Measurements from ENCODE around the gene C10orf120.

The C10orf120 gene

DNA sequence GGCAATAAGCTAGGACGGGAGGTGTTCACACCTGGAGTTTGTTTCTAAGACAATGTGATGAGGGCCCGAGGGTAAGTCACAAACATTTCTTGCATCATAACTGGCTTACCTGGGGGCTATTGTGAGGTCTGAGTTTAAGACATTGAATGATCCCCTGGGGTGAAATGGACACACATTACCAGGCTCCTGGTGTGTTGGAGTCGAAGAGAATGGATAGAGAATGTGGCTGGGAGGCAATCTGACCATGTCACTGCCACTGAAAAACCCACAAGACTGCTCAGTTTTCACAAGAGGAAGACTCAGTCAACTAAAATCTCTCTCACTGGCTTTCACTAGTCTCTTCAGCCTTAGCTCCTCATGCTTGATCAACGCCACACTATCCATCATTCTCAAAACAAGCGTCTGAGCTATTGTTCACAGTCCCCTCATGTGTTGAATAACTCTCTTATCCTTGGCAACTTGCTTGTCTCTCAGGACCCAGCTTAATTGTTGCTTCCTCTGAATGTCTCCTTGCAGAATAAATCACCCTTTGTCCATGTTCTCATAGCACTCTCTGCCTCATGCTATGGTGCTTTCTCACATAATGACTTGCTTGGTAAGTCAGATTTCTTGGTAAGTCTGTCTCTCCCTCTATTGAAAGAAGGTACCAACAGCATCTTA is at the start of gene C10orf120:
TSS of gene C10orf120 (minus strand) at position 51 of the 660 bp plus-strand sequence. CDS start 56 bp downstream, outside the sequence.
- no peak for DNase-seq

DNA sequence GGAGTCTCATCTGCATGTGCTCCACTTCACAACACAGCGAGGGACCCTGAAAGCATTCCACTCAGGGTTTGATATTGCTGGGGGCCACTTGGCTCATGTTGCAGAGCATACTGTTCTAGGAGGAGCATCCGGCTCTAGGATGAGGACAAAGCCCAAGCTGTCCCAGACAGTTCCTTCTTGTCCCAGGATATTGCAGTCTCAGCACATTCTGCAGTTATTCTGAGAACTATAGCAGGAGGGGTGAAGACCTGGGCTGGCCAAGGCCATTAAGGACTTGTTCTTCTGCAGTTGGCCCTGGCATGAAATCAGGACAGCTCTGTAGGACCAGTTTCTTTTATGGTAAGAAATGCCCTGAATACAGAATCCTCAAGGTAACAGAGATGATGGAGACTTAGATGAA is 48.9 kb upstream of the C10orf120 start:
- DNase-seq, result no peak

DNA sequence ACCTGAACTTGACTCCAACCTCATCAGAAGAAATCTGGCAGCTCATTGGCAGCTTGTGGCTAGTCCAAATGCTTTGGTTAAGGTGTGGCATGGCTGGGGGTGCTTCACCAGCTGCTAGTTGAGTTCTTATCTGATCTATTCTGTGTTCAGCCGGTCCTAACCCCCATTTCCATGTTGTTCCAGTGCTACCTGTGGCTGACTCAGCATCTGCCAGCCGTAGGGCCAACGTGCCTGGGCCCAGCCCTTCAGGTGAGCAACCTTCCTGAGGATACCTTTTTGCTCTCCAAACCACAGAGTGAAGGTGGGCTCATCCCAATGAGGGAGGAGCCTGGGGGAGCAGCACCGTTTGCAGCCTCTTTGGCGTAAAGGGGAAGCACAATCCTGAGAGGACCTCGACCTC is 46.8 kb upstream of the C10orf120 start:
- no peak for DNase-seq

DNA sequence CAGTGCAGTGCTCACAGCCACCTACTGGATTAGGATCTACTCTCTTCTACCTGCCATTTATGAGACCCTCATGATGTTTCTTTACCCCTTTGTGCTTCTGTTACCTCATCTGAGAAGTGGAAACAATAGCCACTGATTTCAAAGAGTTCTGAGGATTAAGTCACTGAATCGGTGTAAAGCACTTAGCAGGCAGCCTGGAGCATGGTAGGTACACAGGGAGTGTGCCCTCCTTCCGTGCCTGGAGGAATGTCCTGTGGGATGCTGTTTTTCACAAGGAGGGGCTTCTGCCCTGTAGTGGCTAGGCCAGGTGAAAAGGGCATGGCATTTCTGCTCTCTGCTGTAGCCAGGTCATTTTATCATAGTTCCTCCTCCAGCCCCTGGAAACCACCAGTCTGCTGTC is 44.6 kb upstream of the C10orf120 start:
- no peak for DNase-seq

DNA sequence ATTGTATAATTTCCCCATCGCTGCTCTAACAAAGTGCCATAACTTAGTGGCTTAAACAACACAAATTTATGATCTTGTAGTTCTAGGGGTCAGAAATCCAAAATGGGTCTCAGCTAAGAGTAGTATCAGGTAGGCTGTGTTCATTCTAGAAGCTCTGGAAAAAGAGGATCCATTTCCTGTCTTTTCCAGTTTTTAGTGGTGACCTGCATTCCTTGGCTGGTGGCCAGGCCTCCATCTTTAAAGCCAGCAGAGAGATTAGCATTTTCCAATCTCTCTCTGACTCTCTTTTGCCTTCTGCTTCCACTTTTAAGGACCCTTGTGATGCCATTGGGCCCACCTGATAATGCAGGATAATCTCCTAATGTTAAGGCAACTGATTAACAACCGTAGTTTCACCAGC is 41.0 kb upstream of the C10orf120 start:
- DNase-seq, result no peak

DNA sequence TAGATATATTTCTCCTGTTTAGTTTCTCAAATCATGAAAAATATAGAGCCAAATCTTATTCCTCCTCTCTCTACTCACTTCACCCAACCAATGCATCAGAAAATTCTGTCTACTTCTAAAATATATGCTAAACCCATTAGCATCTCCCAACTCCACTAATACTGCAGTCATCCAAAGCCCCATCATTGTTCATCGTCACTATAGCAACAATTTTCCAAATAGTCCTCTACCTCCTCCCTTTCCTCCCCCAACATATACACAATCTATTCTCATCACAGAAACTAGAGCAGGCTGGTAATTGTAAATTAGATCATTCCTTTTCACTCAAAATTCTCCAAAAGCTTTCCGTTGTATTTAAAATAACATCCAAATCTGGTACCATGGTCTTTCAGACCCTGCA is 38.4 kb upstream of the C10orf120 start:
- DNase-seq, result no peak

DNA sequence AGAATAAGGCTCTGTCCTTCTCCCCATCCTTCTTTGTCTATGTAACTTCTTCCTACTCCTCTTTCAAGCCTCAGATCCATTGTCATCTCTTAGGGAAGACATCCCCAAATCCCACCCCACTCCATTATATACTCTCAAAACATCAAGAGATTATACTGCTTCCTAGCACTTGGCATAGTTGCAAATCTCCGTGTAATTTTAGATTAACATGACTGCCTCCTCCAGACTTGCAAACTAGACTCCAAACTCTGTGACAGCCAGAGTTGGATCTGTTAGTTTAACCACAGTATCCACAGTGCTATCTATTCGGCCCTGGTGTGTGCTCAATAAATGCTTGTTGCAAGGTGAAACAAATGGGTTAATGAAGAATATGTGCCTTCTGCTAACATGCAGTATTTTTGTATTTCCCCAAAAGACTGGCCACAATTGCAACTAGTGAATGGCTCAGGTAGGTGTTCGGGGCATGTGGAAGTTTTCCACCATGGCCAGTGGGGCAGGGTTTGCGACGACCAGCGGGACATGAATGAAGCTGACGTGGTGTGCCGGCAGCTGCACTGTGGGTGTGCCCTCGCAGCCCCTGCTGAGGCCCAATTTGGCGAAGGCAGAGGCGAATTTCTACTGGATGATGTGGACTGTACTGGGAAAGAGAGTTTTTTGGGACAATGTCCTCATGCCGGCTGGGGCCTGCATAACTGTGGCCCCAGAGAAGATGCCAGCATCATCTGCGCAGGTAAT is 34.5 kb upstream of the C10orf120 start:
- DNase-seq, result no peak

DNA sequence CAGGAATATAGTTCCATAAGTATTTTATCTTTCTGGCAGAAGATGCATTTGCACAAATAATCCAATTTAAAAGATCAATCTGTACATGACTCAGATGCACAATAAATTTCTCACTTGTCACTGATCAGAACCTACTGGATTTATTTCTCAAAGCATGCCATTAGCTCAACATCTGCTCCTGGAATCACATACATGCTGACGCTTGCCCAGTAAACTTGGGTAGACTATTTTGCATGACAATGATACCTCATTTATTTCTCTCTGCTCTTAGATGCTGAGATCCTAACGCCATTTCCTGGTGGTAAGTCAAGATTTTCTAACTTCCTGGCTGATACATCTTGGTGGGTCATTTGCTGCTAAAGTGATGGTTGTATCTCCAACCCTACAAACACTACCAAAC is 33.8 kb upstream of the C10orf120 start:
- DNase-seq, result no peak

DNA sequence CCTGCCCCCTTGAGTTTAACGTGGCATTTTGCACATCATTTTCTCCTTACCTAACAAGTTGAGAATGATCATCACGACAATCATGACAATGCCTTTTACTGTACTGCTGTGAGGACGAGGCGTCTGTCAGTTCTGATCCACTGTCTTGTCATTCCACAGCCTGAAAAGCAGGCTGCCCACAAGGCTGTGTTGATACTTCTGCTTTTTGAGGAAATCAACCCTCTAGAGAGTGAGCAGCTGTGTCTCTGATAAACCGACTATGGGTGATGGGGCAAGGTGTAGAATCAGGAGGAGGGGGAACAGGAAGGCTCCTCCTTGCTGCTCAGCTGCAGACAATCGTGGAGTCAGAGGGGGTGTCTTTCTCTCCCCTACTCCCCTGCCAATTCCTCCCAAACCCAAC is 30.6 kb upstream of the C10orf120 start:
- DNase-seq, result no peak

DNA sequence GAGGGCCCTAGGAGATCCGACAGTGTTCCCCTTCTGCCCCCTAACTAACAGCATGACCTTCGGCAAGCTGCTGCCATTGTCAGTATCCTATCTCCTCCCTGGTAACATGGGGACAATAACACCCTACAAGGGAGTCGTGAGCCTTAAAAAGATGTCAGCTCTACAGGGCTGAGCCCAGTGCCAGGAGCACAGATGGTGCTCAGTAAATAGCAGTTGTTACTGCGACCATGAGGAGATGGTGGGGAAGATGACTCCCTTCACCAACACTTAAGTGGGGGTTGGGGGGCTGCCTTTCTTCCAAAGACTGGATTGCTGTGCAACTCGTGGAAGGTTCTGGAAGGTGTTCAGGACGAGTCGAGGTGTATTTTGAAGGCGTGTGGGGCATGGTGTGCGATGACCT is 29.5 kb upstream of the C10orf120 start:
- no peak for DNase-seq

DNA sequence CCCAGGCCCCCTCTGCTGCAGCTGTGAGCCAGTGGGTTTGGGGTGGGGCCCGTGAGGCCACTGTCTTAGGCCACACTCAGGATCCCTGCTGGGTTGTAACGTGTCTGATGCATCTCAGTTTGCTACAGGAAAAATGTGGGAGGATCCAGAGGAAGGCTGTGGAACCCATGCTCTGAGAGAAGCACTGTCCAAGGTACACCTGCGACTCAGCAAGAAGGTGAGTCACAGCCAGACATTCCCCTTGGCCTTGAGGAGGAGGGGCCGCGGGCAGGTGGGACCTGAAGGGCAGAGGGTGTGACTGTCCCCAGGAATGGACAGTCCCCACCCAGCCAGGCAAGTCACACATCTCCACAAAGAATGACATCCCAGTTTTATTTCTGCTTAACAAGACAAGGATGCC is 27.8 kb upstream of the C10orf120 start:
- DNase-seq, result no peak

DNA sequence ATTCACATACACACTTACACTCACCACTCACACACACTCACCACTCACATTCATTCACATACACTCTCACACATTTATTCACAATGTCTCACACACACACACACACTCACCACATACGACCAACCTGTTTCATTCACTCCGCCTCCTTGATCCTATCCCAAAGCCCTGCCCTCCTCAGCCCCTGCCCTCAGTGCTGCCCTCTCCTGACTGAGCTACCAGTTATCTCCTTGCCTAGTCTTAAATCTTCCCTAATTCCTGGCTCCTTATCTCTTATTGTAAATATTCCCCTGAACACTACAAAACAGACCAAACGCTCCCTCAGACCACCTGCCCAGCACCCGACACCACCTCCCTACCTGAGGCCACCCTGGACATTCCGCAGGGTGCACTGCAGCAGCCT is 26.1 kb upstream of the C10orf120 start:
- no peak for DNase-seq

DNA sequence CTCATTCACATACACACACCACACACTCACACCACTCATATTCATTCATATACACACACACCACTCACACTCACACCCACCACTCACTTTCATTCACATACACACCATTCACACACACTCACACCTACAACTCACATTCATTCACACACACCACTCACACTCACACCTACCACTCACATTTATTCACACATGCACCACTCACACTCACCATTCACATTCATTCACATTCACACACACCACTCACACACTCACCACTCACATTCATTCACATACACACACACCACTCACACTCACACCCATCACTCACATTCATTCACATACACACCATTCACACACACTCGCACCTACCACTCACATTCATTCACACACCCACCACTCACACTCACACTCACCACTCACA is 25.4 kb upstream of the C10orf120 start:
- DNase-seq, result no peak

DNA sequence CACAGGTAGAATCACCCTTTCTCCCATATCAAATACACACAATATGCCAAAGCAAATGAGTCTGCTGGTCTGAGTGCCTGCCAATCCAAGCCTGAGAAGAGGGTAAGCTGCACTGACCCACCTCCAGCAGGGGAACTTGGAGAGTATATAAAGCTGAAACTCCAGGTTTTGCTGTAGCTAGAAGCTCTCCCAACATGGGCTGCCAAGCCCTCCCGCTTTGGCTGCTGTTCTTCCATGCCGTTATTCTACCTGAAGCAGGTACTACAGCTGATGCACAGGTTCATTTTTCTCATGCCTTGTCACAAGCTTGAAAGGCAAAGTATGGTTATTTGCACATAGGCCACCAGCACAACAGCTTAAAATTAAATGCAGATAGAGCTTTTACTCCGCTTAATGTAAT is 21.5 kb upstream of the C10orf120 start:
- DNase-seq, result no peak

DNA sequence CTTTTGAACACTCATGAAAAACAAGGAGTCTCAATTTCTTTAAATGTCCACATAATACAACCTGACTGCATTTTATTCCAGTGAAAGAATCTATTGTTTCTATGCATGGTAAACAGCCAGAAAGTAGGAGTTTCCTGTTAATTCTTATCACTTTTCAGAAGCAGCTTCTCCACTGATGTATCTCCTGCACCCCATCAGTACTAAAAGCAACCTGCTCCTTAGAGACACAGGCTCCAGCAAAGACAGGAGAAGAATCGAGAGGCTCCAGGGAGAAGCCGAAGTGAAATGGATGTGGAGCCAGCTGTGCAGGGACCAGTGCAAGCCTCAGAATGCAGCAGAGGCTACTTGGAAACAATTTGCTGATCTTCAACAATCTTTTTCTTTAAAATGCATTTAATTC is 16.4 kb upstream of the C10orf120 start:
- DNase-seq, result no peak

DNA sequence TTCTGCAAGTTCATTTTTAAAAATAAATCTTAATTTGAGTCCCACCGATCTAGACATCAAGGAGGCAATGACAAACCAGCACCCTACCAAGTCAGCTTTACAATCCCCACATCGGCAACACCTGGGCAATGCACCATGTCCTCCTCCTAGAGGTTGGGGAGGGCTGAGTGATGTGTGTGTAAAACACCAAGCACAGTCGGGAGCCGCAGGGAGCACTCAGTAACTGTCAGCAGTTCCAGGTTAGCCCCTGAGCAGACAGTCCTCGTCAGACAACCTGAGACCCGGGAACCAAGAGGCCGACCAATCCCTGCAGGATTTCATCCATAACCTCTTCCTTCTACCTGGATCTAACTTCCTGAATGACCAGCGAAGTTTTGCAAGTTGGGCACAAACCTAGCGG is 15.9 kb upstream of the C10orf120 start:
- no peak for DNase-seq

DNA sequence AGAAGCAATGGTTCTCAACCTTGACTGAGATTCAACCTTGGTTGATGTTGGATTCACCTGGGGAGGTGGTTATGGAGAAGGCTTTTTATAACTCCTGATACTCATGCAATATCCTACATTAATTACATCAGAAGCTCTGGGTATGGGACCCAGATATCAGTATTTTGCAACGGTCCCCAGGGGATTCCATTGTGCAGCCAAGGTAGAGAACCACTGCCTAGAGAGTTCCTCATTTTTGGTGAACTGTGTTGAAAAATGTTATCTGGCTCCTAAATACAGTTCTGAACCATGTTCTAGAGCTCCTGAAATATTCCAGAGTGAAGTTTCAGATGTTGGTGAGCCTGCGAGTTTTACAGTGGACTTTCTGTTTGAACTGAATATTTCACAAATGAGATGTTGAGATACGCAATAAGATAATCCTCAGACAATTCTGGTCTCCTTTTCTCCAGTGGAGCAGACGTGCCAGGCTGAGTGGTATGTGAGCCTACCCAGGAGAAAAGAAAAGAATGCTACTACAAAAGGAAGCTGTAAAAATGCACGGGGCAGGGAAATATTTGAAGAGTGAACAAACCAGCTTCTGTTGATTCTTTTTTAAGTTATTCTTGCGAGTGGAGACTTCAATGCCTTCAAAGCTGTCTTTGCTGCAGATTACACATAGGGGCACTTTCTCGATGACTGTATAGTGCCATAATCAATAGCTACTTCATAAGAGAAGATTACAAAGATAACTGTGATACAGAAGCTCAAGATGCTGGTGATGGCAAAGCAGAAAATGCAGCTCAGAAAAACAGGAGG is 13.6 kb upstream of the C10orf120 start:
- DNase-seq, result no peak

DNA sequence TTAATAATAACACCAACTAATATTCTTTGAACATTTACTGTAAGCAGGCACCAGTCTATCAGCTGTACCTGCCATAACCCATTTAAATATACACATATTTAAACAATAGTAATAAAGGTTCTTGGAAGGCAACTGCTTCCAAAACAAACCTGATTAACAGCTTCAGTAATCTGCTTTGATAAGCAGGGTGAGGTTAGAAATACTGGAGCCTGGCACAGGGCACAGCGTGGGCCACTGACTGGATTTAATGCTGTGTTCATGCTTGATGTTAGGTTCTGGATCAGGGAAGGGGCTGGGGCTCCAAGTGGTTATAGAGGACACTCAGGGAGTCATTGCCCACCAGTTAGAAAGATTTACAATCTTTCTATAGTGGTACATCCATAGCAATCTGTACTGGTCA is 10.9 kb upstream of the C10orf120 start:
- DNase-seq, result no peak

DNA sequence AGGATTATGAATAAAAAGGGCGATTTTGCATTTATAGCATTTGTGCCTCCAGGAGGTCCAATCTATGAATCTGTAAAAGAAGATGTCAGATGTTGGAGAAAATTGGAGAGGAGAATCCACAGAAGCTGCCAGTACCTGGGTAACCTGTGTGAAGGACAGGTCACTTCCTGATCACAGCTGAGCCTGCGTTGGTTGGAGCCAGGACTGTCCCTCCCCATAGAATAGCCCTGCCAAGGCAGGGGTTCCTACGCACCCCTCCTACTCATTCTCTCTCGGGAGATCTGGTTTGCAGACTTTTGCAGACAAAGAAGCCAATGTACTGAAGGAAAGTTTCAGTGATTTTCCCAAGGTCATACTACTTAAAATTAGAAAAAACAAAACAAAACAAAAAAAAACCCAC is 10.3 kb upstream of the C10orf120 start:
- no peak for DNase-seq

DNA sequence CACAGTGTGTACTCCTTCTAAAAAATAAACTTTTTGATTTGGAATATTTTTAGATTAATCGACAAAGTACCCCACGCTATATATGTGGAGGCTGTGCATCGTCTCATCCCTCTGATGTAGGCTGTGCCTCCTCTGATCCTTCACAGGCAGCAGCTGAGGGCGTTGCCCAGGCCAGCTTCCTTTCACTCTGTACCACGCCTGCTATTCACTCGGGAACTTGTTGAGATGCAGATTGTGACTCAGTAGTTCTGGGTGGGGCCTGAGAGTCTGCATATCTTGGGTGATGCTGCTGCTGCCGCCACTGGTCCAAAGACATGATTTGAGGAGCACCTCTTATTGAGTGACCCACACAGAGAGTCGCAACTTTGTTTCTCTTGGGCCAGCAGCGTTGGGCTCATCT is 7.9 kb upstream of the C10orf120 start:
- DNase-seq, result no peak

DNA sequence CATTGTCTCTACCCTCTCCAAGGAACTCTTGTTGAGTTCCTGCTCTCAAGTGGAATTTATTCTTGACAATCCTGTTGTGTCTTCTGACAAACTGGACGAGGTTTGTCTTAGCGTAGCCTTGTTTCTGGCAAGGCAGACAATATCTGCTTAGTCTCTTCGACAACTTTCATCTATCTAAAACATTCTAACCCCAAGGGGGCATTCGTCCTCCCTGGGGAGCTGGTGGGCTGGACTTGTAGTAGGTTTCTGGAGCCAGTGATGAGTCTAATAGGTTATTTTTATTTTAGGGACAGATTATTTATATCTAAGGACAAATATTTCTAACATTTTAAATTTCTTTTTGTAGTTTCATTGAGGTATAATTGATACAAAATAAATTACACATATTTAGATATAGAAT is 7.3 kb upstream of the C10orf120 start:
- DNase-seq, result no peak

DNA sequence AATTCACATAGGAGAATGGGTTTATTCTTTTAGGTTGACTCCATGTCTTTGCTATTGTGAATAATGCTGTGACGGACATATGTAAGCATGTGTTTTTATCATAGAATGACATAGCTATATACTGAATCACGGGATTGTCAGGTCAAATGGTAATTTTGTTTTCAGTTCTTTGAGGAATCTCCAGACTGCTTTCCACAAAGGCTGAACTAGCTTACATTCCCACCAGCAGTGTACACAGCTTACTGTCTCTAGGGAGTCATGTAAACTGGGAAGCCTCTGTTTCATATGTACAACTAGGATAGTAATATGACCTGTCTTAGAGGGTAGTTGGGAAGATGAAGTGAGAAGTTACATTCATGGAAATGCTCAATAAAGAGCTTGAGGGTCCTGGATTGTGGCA is 6.8 kb upstream of the C10orf120 start:
- DNase-seq, result no peak

DNA sequence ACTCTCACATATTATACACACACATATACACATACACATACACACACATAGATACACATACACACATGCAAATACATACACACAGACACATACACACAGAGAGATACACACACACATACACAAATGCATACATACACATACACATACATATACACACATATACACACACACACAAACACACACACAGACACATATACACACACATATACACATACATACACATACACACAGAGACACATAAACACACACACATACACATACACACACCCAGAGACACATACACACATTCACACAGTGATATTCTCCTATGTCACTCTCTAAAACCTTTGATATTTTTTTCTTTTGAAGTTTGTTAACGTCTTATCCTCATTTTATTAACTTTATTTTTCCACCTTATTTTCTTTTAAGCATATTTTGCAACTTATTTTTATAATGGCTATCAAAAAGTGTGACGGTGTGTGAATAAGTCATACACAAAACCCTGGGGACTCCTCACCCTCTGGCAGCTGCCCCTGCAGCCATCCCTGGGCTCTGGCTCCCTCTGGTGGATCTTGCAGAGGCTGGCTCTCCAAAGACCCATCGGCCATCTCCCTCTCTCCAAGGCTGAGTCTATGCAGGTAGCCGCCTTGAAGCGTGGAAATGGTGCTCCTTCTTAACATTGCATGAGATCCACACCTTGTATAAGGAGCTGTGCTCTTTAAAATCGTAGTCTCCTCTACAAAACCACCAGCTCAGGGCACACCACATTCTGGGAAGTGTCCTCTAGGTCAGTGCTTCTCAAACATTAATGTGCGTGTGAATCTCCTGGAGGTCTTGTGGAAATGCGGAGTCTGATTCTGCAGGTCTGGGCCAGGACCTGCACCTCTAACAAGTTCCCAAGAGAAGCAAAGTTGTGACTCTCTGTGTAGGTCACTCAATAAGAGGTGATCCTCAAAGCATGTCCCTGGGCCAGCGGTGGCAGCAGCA is 4.1 kb upstream of the C10orf120 start:
- peak; percentile 54 for DNase-seq

All from NCI-H2171 (cell line).